B cell (primary cell): ENCODE measurements around the gene GNS. TPM values are rescaled to one million over a fixed set of nuclear protein-coding genes. Genes with fewer than 3 reads are reported as not detected.

ENCODE experiments used
- ATAC-seq: fragments of 200-7000 bp; cut with Tn5 transposase; one replicate; pipeline ENCODE4 v1.10.0; 2021; ENCODE audit warnings: low read depth, mild to moderate bottlenecking, moderate number of reproducible peaks, moderate library complexity
- CTCF ChIA-PET: fragments of 350-600 bp; sonication (Branson Sonifier 250); formaldehyde crosslinking; loops from one replicate; lab custom pipeline; 2021; ENCODE audit warnings: antibody characterized with exemption, inconsistent platforms; lab: Charles Lee
- POLR2A ChIA-PET: fragments of 350-600 bp; sonication (Branson Sonifier 250); formaldehyde crosslinking; loops from one replicate; lab custom pipeline; 2021; ENCODE audit warnings: antibody characterized with exemption; lab: Charles Lee
- DNase-seq: peaks from one replicate; pipeline ENCODE4 v3.0.0; 2013
- H2AFZ ChIP-seq: 2 replicates; pipeline ENCODE4 v1.6.1; 2012; ENCODE audit warnings: mild to moderate bottlenecking, low read depth, low read length; ENCODE audit not compliant: insufficient read depth, poor library complexity, severe bottlenecking
- H3K27ac ChIP-seq, 2 donors: 1 replicate in 1 of 2; 2 replicates in 1 of 2; pipeline ENCODE4 v1.5.1; 2012 to 2013; ENCODE audit warnings: low read length in 2 of 2, mild to moderate bottlenecking in 2 of 2, moderate library complexity in 1 of 2
- H3K27me3 ChIP-seq, 4 experiments: fragments of 200-600 bp in 1 of 4; sonication (generic) in 1 of 4; replicated peaks in 1 of 4; 1 replicate in 2 of 4; 2 replicates in 2 of 4; pipeline versions ENCODE4 v1.6.1 to v1.7.0; 2013 to 2016; ENCODE audit warnings: low read length in 3 of 4, mild to moderate bottlenecking in 2 of 4, mixed read lengths in 1 of 4, moderate library complexity in 1 of 4; ENCODE audit not compliant: insufficient read depth in 4 of 4, control insufficient read depth in 3 of 4; ENCODE audit errors: control extremely low read depth in 1 of 4
- H3K36me3 ChIP-seq, 2 experiments: replicated peaks in 1 of 2; 1 replicate in 1 of 2; 2 replicates in 1 of 2; pipeline versions ENCODE4 v1.6.1 to v1.7.1; 2013; ENCODE audit warnings: low read length in 1 of 2; ENCODE audit not compliant: insufficient read depth in 2 of 2, control insufficient read depth in 1 of 2; ENCODE audit errors: control extremely low read depth in 1 of 2, extremely low read depth in 1 of 2
- H3K4me1 ChIP-seq, 2 donors: fragments of 200-600 bp in 1 of 2; sonication (generic) in 1 of 2; 1 replicate in 1 of 2; 2 replicates in 1 of 2; pipeline versions ENCODE4 v1.5.1 to v1.6.1; 2013 to 2017; ENCODE audit warnings: low read length in 2 of 2; ENCODE audit not compliant: control insufficient read depth in 2 of 2, insufficient read depth in 2 of 2
- H3K4me2 ChIP-seq: replicated peaks from 2 replicates; pipeline ENCODE3; 2012; ENCODE audit warnings: mild to moderate bottlenecking, low read depth, low read length; ENCODE audit not compliant: poor library complexity, severe bottlenecking
- H3K4me3 ChIP-seq, 5 experiments: fragments of 200-600 bp in 1 of 5; sonication (generic) in 1 of 5; 1 replicate in 3 of 5; 2 replicates in 2 of 5; pipeline versions ENCODE4 v1.5.1 to v1.7.0; 2011 to 2016; ENCODE audit warnings: low read length in 4 of 5, mild to moderate bottlenecking in 4 of 5, low read depth in 2 of 5, control low read depth in 1 of 5, moderate library complexity in 1 of 5; ENCODE audit not compliant: insufficient read depth in 1 of 5; ENCODE audit errors: control extremely low read depth in 1 of 5, extremely low read depth in 1 of 5
- H3K79me2 ChIP-seq: fragments of 200-600 bp; sonication (generic); one replicate; pipeline ENCODE4 v1.6.0; 2016; ENCODE audit warnings: low read length; ENCODE audit not compliant: control insufficient read depth, insufficient read depth
- H3K9ac ChIP-seq: fragments of 200-600 bp; sonication (generic); 2 replicates; pipeline ENCODE4 v1.6.1; 2017; ENCODE audit warnings: mild to moderate bottlenecking, low read length, moderate library complexity
- H3K9me3 ChIP-seq, 3 donors: one replicate each; pipeline versions ENCODE4 v1.6.1 to v1.7.1; 2013; ENCODE audit warnings: low read length in 2 of 3; ENCODE audit not compliant: control insufficient read depth in 2 of 3, insufficient read depth in 1 of 3; ENCODE audit errors: control extremely low read depth in 1 of 3
- H4K20me1 ChIP-seq: 2 replicates; pipeline ENCODE4 v1.6.0; 2012; ENCODE audit warnings: mild to moderate bottlenecking, low read length; ENCODE audit not compliant: insufficient read depth, control insufficient read depth, poor library complexity, severe bottlenecking
- H3K27ac Mint-ChIP-seq: one replicate; pipeline ENCODE4 v1.8.0; 2021; ENCODE audit warnings: mixed read lengths
- H3K27me3 Mint-ChIP-seq: one replicate; pipeline ENCODE4 v1.8.0; 2021; ENCODE audit warnings: mixed read lengths
- H3K4me1 Mint-ChIP-seq: one replicate; pipeline ENCODE4 v1.8.0; 2021; ENCODE audit warnings: mixed read lengths
- H3K4me3 Mint-ChIP-seq: one replicate; pipeline ENCODE4 v1.8.0; 2021; ENCODE audit warnings: mixed read lengths
- H3K9me3 Mint-ChIP-seq: one replicate; pipeline ENCODE4 v1.8.0; 2022; ENCODE audit warnings: mixed read lengths; ENCODE audit not compliant: insufficient read depth
- CTCF ChIP-seq: fragments of 200-600 bp; IDR thresholded peaks from one replicate; pipeline ENCODE4 v1.8.0; 2022; ENCODE audit warnings: antibody characterized with exemption, mild to moderate bottlenecking
- EZH2 ChIP-seq: IDR thresholded peaks from 2 replicates; pipeline ENCODE4 v1.6.1; 2012; ENCODE audit warnings: borderline replicate concordance, low read depth, mild to moderate bottlenecking, moderate library complexity, low read length; ENCODE audit not compliant: insufficient read depth, poor library complexity, severe bottlenecking
- WGBS: methylation state at CpG from one replicate; pipeline ENCODE4 v1.1.5; 2013; ENCODE audit warnings: missing lambda C conversion rate; ENCODE audit not compliant: insufficient coverage; 5-methylcytosine and 5-hydroxymethylcytosine counted together
- intact Hi-C: fragments of 100-400 bp; cut with micrococcal nuclease; formaldehyde crosslinking; loops from one replicate; pipeline ENCODE4 v1.10.0; 2022
- polyA plus RNA-seq: library from polyadenylated mRNA; depleted of rRNA; stranded (reverse); fragments of >200 nt; gene quantifications from 2 replicates; pipeline ENCODE4 v1.2.3, GENCODE V29; 2012
- total RNA-seq, 2 donors: library from RNA; stranded (reverse); fragments of 120-200 nt in 1 of 2; gene quantifications; 1 replicate in 1 of 2; 2 replicates in 1 of 2; pipeline versions ENCODE4 v1.2.3 to v1.2.4, GENCODE V29; 2013 to 2022

The GNS gene
- total and polyA plus RNA-seq, 2 donors (not counting 1 experiment from before 2014, with no cell fraction given) = 7.0 to 26.7 TPM

DNA sequence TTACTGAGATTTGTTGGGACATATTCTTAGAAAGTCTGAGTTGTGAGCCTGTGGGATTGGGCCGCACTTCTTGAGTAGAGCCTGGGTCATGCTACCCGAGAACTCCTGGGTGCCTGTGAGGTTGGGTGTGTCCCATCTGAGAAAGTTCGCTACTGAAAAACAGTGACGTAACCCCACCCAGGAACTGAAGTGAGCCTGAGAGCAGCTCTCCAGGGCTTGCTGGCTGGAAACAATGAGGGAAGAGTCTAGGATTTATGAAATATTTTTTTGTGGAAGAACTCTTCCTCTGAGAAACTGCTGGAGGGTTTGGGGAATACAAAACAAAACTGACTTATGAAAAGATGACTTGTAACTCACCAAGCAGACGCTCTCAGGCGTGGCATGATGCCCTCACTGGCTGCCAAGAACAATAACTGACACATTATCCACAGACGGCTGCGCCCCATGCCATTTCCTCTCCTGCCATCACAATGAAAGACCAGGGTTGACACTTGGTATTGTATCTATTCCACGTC is 79.7 kb downstream of the GNS start:
- ATAC-seq (peak; percentile 65), DNase-seq (peak; percentile 63)
- Histone ChIP-seq H3K36me3 (peaks cover 0 to 1% of the 10 kb centered on the region in 2 experiments), H3K4me1 (peaks cover 80 to 84% of the 10 kb centered on the region in 2 donors), H3K79me2 (peaks cover 97% of the 10 kb centered on the region), H3K9ac (peak overlapping the region; percentile 26), H3K27me3 (no peaks in the 10 kb centered on the region), H4K20me1 (peaks cover 45% of the 10 kb centered on the region), H3K27ac (peak overlapping the region; percentile 62 to 66), H3K4me2 (peak overlapping the region; percentile 57), H3K4me3 (peak overlapping the region in 1 of 5 experiments; percentile 26), H2AFZ (peak overlapping the region; percentile 35), H3K9me3 (no peaks in the 10 kb centered on the region)
- H3K27ac Mint-ChIP-seq = peak overlapping the region; percentile 89
- intact Hi-C loops = loop anchor here (2.0 kb wide), 1 partner anchor 15 kb away; no protein-coding TSS in a partner anchor
- POLR2A ChIA-PET = interaction anchor here (0.5 to 1.2 kb wide), 5 partner anchors 10 to 66 kb away, joined by 3 to 5 read pairs (median 3); no protein-coding TSS in a partner anchor
- H3K9me3 Mint-ChIP-seq = no peaks in the 10 kb centered on the region
- 55% methylated on average over 9 of the region's 9 CpGs for WGBS
- CTCF ChIA-PET = interaction anchor here (0.9 to 3.7 kb wide), 8 partner anchors 10 to 130 kb away, joined by 3 to 16 read pairs (median 4); no protein-coding TSS in a partner anchor
- TF ChIP-seq CTCF = no peak
- no peak for TF ChIP-seq EZH2
- H3K27me3 Mint-ChIP-seq = no peaks in the 10 kb centered on the region
- peaks cover 80% of the 10 kb centered on the region for H3K4me1 Mint-ChIP-seq
- H3K4me3 Mint-ChIP-seq = peak overlapping the region; percentile 71

GRCh38 chr12:64678835-64679234 is 80.4 kb downstream of the GNS start:
- peaks cover 85% of the 10 kb centered on the region for H3K4me1 Mint-ChIP-seq
- H3K4me3 Mint-ChIP-seq = no peak overlapping the region
- H3K27me3 Mint-ChIP-seq = no peaks in the 10 kb centered on the region
- CTCF ChIA-PET = interaction anchor here (0.7 to 3.7 kb wide), 5 partner anchors 9 to 68 kb away, joined by 3 to 16 read pairs (median 8); no protein-coding TSS in a partner anchor
- Histone ChIP-seq H3K9ac (no peak overlapping the region), H3K27me3 (no peaks in the 10 kb centered on the region), H3K4me2 (peak overlapping the region; percentile 57), H3K27ac (peak overlapping the region; percentile 62 to 66), H3K4me3 (no peak overlapping the region), H2AFZ (no peak overlapping the region), H3K4me1 (peaks cover 87 to 91% of the 10 kb centered on the region in 2 donors), H3K79me2 (peaks cover 97% of the 10 kb centered on the region), H3K9me3 (no peaks in the 10 kb centered on the region), H4K20me1 (peaks cover 45% of the 10 kb centered on the region), H3K36me3 (no peaks in the 10 kb centered on the region)
- POLR2A ChIA-PET = interaction anchor here (0.5 to 0.9 kb wide), 4 partner anchors 9 to 12 kb away, joined by 3 to 5 read pairs (median 4); no protein-coding TSS in a partner anchor
- intact Hi-C loops = loop anchor here (2.0 kb wide), 1 partner anchor 14 kb away; no protein-coding TSS in a partner anchor
- no peaks in the 10 kb centered on the region for H3K9me3 Mint-ChIP-seq
- no peak for DNase-seq
- TF ChIP-seq CTCF (no peak), EZH2 (no peak)
- H3K27ac Mint-ChIP-seq = peak overlapping the region; percentile 56
- no peak for ATAC-seq
- WGBS = 100% methylated on average over 2 of the region's 5 CpGs
